GM21423 (cell line): ENCODE data around the gene ARFGEF3.

ENCODE experiments used
- ATAC-seq: cut with Tn5 transposase; IDR thresholded peaks from one replicate; pipeline ENCODE4 v1.9.1; 2021; ENCODE audit warnings: mild to moderate bottlenecking, moderate library complexity; ENCODE audit not compliant: unreplicated experiment

Gene ARFGEF3

DNA sequence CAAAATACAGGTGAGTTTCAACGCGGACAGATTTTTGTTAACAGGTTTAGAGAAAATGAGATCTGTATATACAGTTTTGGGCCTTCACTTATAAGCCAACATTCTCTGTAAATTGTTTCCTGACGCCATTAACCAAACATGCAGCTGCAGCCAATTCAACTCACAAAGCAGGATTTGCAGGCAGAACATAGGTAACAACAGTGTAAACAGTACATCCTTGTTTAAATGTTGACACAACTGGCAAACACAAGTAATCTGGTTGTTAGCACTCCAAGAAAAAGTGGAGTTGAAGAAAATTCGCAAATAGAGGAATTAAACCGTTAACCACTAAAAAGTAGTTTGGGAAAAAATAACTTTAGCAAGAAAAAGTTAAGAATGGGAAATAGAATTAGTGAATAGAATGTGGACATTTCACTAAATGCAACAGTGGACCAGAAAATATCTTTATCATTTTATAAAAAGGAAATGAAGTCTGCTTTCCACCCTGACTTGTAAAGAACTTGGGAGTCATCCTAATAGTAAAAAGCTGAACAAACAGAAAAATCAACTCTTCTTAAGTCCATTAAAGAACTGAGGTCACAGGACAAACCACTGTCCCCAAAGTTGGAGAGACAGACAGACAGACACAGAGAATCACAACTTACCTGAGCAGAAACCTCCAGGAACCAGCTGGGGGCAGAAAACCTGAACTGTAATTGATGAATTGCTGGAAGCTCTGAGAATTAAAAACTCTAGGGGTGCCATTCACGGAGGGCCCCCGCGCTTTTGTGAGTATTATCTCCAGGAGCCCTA is 226.0 kb downstream of the ARFGEF3 start:
- ATAC-seq, result no peak

DNA sequence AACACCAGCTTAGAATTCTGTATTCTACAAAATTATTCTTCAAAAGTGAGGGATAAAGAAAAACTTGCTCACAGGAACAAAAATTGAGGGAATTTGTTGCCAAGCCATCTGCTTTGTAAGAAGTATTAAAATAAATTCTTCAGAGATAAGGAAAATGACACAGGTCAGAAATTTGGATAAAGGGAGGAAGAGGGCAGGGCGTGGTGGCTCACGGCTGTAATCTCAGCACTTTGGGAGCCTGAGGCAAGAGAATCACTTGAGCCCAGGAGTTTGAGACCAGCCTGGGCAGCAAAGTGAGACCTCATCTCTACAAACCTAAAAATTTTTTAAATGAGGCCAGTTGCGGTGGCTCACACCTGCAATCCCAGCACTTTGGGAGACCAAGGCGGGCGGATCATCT is 227.8 kb downstream of the ARFGEF3 start:
- ATAC-seq, result no peak
